CD14-positive monocyte (primary cell): ENCODE data around the gene CELF4. TPM values are rescaled to one million over a fixed set of nuclear protein-coding genes. Genes with fewer than 3 reads are reported as not detected.
A peak's percentile ranks its signal among the peaks of the same experiment; 100 is the strongest.

Experiments used
- DNase-seq, 3 donors: peaks; one replicate each; pipeline ENCODE4 v3.0.0-alpha.2; 2011 to 2022
- H2AFZ ChIP-seq: 2 replicates; pipeline ENCODE4 v1.6.0; 2012; ENCODE audit warnings: mild to moderate bottlenecking, low read depth, low read length, inconsistent platforms; ENCODE audit not compliant: insufficient read depth, poor library complexity, severe bottlenecking
- H3K27ac ChIP-seq, 2 donors: 1 replicate in 1 of 2; 2 replicates in 1 of 2; pipeline ENCODE4 v1.5.1; 2012 to 2013; ENCODE audit warnings: low read length in 2 of 2, control low read depth in 1 of 2, inconsistent platforms in 1 of 2, low read depth in 1 of 2, mild to moderate bottlenecking in 1 of 2
- H3K27me3 ChIP-seq, 2 donors: one replicate each; pipeline versions ENCODE4 v1.6.0 to v1.6.1; 2011 to 2013; ENCODE audit warnings: low read length in 2 of 2; ENCODE audit not compliant: control insufficient read depth in 2 of 2, insufficient read depth in 2 of 2
- H3K36me3 ChIP-seq, 2 donors: replicated peaks in 1 of 2; 1 replicate in 1 of 2; 2 replicates in 1 of 2; pipeline versions ENCODE4 v1.5.1 to v1.6.1; 2012 to 2013; ENCODE audit warnings: low read length in 2 of 2, control low read depth in 1 of 2, inconsistent platforms in 1 of 2, mild to moderate bottlenecking in 1 of 2; ENCODE audit not compliant: insufficient read depth in 2 of 2, control insufficient read depth in 1 of 2
- H3K4me1 ChIP-seq, 2 donors: 1 replicate in 1 of 2; 2 replicates in 1 of 2; pipeline versions ENCODE4 v1.5.1 to v1.6.1; 2012 to 2013; ENCODE audit warnings: low read length in 2 of 2, control low read depth in 1 of 2, inconsistent platforms in 1 of 2, mild to moderate bottlenecking in 1 of 2, moderate library complexity in 1 of 2; ENCODE audit not compliant: insufficient read depth in 2 of 2, control insufficient read depth in 1 of 2
- H3K4me2 ChIP-seq: replicated peaks from 2 replicates; pipeline ENCODE3; 2012; ENCODE audit warnings: low read length, moderate library complexity, mild to moderate bottlenecking; ENCODE audit not compliant: poor library complexity, severe bottlenecking; ENCODE audit errors: extremely low read depth
- H3K4me3 ChIP-seq, 3 experiments: fragments of 200-600 bp in 1 of 3; sonication (generic) in 1 of 3; replicated peaks in 1 of 3; 1 replicate in 2 of 3; 2 replicates in 1 of 3; pipeline ENCODE4 v1.5.1; 2011 to 2013; ENCODE audit warnings: low read length in 3 of 3, mild to moderate bottlenecking in 3 of 3, control low read depth in 2 of 3, low read depth in 2 of 3, inconsistent platforms in 1 of 3, moderate library complexity in 1 of 3
- H3K79me2 ChIP-seq: 2 replicates; pipeline ENCODE4 v1.6.0; 2012; ENCODE audit warnings: mild to moderate bottlenecking, control low read depth, inconsistent platforms, low read length, moderate library complexity; ENCODE audit not compliant: insufficient read depth
- H3K9ac ChIP-seq: 2 replicates; pipeline ENCODE4 v1.6.0; 2017; ENCODE audit warnings: low read length, mild to moderate bottlenecking; ENCODE audit not compliant: insufficient read depth, poor library complexity, severe bottlenecking
- H3K9me3 ChIP-seq, 2 donors: replicated peaks in 1 of 2; 1 replicate in 1 of 2; 2 replicates in 1 of 2; pipeline versions ENCODE4 v1.5.1 to v1.6.1; 2012 to 2013; ENCODE audit warnings: low read length in 2 of 2, control low read depth in 1 of 2; ENCODE audit not compliant: control insufficient read depth in 1 of 2, insufficient read depth in 1 of 2
- H4K20me1 ChIP-seq: 2 replicates; pipeline ENCODE4 v1.6.0; 2012; ENCODE audit warnings: mild to moderate bottlenecking, low read length, control low read depth, moderate library complexity; ENCODE audit not compliant: insufficient read depth
- H3K27ac Mint-ChIP-seq, 7 donors: one replicate each; pipeline ENCODE4 v1.8.0; 2020; ENCODE audit warnings: mild to moderate bottlenecking in 7 of 7, mixed read lengths in 7 of 7, moderate library complexity in 6 of 7, inconsistent platforms in 2 of 7
- H3K27me3 Mint-ChIP-seq, 3 donors: one replicate each; pipeline ENCODE4 v1.8.0; 2021 to 2022; ENCODE audit warnings: low read depth in 3 of 3, mild to moderate bottlenecking in 3 of 3, mixed read lengths in 3 of 3, moderate library complexity in 3 of 3, inconsistent platforms in 1 of 3
- H3K36me3 Mint-ChIP-seq, 2 donors: one replicate each; pipeline ENCODE4 v1.8.0; 2020; ENCODE audit warnings: mixed read lengths in 2 of 2, inconsistent platforms in 1 of 2, mild to moderate bottlenecking in 1 of 2
- H3K4me1 Mint-ChIP-seq: one replicate; pipeline ENCODE4 v1.8.0; 2020; ENCODE audit warnings: mild to moderate bottlenecking, mixed read lengths
- H3K4me3 Mint-ChIP-seq, 2 donors: one replicate each; pipeline ENCODE4 v1.8.0; 2020; ENCODE audit warnings: mild to moderate bottlenecking in 2 of 2, mixed read lengths in 2 of 2, moderate library complexity in 1 of 2
- H3K9me3 Mint-ChIP-seq, 7 donors: one replicate each; pipeline ENCODE4 v1.8.0; 2020 to 2022; ENCODE audit warnings: mixed read lengths in 7 of 7, mild to moderate bottlenecking in 6 of 7, moderate library complexity in 6 of 7, inconsistent platforms in 2 of 7
- CTCF ChIP-seq: fragments of 200-600 bp; IDR thresholded peaks from one replicate; pipeline ENCODE4 v1.8.0; 2022; ENCODE audit warnings: antibody characterized with exemption, mild to moderate bottlenecking
- WGBS: methylation state at CpG from one replicate; pipeline ENCODE4 v1.1.5; 2013; ENCODE audit warnings: missing lambda C conversion rate; ENCODE audit not compliant: insufficient coverage; 5-methylcytosine and 5-hydroxymethylcytosine counted together
- intact Hi-C, 2 donors: fragments of 100-400 bp; cut with micrococcal nuclease; formaldehyde crosslinking; loops; one replicate each; pipeline versions ENCODE4 v1.15.0 to v1.15.1; 2023
- polyA plus RNA-seq, 3 donors: library from polyadenylated mRNA; depleted of rRNA in 1 of 3; unstranded in 2 of 3; stranded (reverse) in 1 of 3; fragments of 300-500 nt in 2 of 3; fragments of >200 nt in 1 of 3; fragmentation: Illumina TruSeq in 2 of 3; gene quantifications; 1 replicate in 2 of 3; 2 replicates in 1 of 3; pipeline ENCODE4 v1.2.3, GENCODE V29; 2012 to 2021

CELF4 gene
- polyA plus RNA-seq, 3 donors = not detected

- H3K27ac Mint-ChIP-seq = no peak overlapping the region
- no peaks in the 10 kb centered on the region for H4K20me1 ChIP-seq
- H3K4me3 Mint-ChIP-seq = no peak overlapping the region
- H3K27me3 Mint-ChIP-seq = peaks cover 0 to 1% (median 0%) of the 10 kb centered on the region in 3 donors
- WGBS = 100% methylated on average over 3 of the region's 6 CpGs
- no peaks in the 10 kb centered on the region for H3K36me3 ChIP-seq
- TF ChIP-seq CTCF = no peak
- no peaks in the 10 kb centered on the region for H3K4me1 Mint-ChIP-seq
- H3K36me3 Mint-ChIP-seq = no peaks in the 10 kb centered on the region
- no peaks in the 10 kb centered on the region for H3K27me3 ChIP-seq
- no peak for DNase-seq
- intact Hi-C loops = no loop called here
- H3K4me1 ChIP-seq = no peaks in the 10 kb centered on the region
- no peak overlapping the region for H3K27ac ChIP-seq
- no peak overlapping the region for H3K4me2 ChIP-seq
- no peak overlapping the region for H3K9ac ChIP-seq
- H3K9me3 Mint-ChIP-seq = no peaks in the 10 kb centered on the region
- H3K4me3 ChIP-seq = no peak overlapping the region
- H3K79me2 ChIP-seq = no peaks in the 10 kb centered on the region
- H2AFZ ChIP-seq = no peak overlapping the region
- H3K9me3 ChIP-seq = no peaks in the 10 kb centered on the region
Measured at GRCh38 chr18:37289423-37289822, 276.2 kb downstream of the CELF4 start.

DNA sequence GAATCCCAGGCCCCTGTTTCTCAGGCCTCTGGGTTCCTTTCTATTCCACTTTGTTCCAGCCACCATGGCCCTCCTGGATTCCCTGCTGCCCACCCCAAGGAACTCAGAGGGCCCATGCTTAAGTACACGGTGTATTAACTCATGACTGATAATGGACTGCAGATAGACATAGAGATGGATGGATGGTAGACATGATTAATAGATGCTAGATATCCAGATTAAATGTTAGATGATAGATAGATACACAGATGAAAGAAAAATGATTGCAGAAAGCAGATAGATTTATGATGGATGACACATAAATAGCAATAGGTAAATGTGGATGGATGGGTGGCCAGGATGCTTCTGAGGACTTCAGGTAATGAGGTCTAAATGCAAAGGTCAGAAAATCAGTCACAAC is 278.0 kb downstream of the CELF4 start:
- Histone ChIP-seq H3K4me1 (no peaks in the 10 kb centered on the region), H3K9ac (no peak overlapping the region), H3K79me2 (no peaks in the 10 kb centered on the region), H2AFZ (no peak overlapping the region), H3K27me3 (no peaks in the 10 kb centered on the region), H3K9me3 (no peaks in the 10 kb centered on the region), H3K27ac (no peak overlapping the region), H3K36me3 (no peaks in the 10 kb centered on the region), H3K4me3 (no peak overlapping the region), H4K20me1 (no peaks in the 10 kb centered on the region), H3K4me2 (no peak overlapping the region)
- Mint-ChIP-seq H3K36me3 (no peaks in the 10 kb centered on the region), H3K4me1 (no peaks in the 10 kb centered on the region), H3K27ac (peak overlapping the region in 1 of 7 donors; percentile 7), H3K9me3 (peaks cover 0 to 4% (median 0%) of the 10 kb centered on the region in 7 donors), H3K27me3 (peaks cover 2% of the 10 kb centered on the region in 3 donors), H3K4me3 (no peak overlapping the region)
- WGBS = 20% methylated on average over 1 of the region's 1 CpG
- intact Hi-C loops = no loop called here
- DNase-seq = no peak
- no peak for TF ChIP-seq CTCF
